OCI-LY7 (cell line): ENCODE measurements around the gene LCN12.

ENCODE experiments used
- EZH2phosphoT487 ChIP-seq: fragments of 200-600 bp; sonication (generic); IDR thresholded peaks from 2 replicates; pipeline ENCODE4 v1.6.1; 2018; ENCODE audit warnings: low read depth, borderline replicate concordance, mild to moderate bottlenecking, mixed run types, antibody characterized with exemption, low read length, moderate library complexity, mixed read lengths
- TF ChIP-seq, protein P1 (sequence below): fragments of 200-600 bp; sonication (generic); conservative IDR thresholded peaks from 2 replicates; pipeline ENCODE4 v1.5.1; 2014; ENCODE audit warnings: mild to moderate bottlenecking, antibody characterized with exemption, low read length, moderate library complexity, mixed read lengths

DNA sequence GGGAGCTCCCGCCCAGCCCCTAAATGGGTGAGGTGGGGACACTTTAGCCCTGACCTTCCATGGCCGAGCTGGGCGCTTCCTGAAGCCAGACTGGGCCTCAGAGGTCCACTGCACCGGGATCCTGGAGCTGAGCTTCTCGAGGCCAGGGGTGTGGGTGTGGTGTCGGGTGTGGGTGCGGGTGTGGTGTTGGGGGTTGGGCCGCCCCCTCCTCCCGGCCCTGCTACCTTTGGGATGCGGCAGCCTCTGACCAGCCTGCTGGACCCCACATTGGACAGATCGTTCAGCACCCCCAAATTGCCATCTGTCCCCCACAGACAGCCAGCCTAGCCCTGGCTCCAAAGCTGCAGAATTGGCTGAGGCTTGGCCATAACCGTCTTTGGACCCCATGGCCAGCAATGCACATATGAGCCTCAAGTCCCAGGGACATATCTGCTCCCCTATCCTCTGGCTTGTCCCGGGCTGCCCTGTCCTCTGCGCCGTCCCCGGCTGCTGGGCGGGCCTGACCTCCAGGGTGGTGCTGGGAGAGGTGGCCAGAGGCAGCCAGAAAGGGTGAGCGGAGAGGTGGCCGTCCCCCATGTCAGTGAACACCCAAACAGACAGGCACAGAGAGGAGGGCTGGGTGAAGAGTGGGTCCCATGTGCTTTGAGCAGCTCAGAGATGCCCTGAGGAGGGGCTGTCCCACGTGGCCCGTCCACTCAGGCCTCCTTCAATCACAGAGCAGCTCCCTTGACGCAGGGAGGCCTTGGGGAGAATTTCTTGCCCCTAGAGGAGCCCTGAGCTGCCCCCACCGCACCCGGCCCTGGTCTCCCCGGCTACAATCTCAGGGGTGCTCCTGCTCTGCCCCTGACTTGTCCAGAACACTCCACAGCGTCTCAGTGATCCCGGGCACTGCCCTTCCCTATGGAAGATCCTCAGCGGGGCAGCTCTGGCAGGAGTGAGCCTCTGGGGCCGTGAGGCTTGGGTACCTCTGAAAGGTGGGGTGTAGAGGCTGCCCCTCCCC lies 21.8 kb downstream of the LCN12 start:
- TF ChIP-seq, protein P1, sequence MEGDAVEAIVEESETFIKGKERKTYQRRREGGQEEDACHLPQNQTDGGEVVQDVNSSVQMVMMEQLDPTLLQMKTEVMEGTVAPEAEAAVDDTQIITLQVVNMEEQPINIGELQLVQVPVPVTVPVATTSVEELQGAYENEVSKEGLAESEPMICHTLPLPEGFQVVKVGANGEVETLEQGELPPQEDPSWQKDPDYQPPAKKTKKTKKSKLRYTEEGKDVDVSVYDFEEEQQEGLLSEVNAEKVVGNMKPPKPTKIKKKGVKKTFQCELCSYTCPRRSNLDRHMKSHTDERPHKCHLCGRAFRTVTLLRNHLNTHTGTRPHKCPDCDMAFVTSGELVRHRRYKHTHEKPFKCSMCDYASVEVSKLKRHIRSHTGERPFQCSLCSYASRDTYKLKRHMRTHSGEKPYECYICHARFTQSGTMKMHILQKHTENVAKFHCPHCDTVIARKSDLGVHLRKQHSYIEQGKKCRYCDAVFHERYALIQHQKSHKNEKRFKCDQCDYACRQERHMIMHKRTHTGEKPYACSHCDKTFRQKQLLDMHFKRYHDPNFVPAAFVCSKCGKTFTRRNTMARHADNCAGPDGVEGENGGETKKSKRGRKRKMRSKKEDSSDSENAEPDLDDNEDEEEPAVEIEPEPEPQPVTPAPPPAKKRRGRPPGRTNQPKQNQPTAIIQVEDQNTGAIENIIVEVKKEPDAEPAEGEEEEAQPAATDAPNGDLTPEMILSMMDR: no peak
- TF ChIP-seq EZH2phosphoT487: no peak
